HG03558 (cell line): ENCODE results near the gene TP63.

Experiments
- ATAC-seq: cut with Tn5 transposase; IDR thresholded peaks from one replicate; pipeline ENCODE4 v1.9.1; 2021; ENCODE audit warnings: moderate number of reproducible peaks; ENCODE audit not compliant: unreplicated experiment; ENCODE audit errors: extremely low read depth

The TP63 gene

GRCh38 chr3:189805375-189806067 is 174.3 kb downstream of the TP63 start:
- no peak for ATAC-seq

DNA sequence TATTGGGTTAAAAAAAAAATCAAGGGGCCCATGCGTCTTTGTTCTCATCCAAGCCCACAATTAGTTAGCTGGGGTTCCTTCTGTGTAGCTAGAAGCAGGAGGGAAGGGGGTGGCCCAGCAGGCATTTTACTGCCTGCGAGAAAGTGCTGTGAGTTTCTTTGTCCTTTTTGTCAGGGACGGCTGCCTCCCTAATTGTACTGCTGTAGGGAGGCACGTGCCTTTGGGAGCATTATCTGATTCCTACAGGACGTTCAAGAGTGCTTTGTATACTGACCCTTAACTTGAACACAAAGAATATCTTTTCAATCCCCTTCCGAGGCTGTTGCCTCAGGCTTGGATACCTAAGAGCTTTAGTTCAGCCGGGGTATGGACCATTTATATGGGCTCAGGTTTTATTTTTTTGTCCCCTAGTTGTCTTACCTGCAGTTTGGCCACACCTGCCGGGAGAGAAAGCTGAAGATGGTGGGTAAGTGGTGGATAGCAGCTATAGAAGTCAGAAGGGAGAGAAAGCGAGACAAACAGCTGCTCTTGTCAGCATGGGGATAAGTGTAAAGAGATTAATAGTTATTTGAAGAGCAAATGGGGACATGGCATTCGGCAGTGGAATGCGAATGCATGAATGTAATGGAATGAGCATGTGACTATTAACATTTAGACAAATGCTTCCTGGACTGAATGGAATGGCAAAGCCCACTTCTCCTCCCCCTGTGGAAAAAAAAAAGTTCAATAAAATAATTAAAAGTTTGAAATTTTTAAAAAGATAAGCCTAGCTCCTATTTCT is 175.2 kb downstream of the TP63 start:
- no peak for ATAC-seq

GRCh38 chr3:189808246-189809007 is 177.2 kb downstream of the TP63 start:
- no peak for ATAC-seq

- ATAC-seq: no peak
Observed at GRCh38 chr3:189809583-189809982, 178.4 kb downstream of the TP63 start.

DNA sequence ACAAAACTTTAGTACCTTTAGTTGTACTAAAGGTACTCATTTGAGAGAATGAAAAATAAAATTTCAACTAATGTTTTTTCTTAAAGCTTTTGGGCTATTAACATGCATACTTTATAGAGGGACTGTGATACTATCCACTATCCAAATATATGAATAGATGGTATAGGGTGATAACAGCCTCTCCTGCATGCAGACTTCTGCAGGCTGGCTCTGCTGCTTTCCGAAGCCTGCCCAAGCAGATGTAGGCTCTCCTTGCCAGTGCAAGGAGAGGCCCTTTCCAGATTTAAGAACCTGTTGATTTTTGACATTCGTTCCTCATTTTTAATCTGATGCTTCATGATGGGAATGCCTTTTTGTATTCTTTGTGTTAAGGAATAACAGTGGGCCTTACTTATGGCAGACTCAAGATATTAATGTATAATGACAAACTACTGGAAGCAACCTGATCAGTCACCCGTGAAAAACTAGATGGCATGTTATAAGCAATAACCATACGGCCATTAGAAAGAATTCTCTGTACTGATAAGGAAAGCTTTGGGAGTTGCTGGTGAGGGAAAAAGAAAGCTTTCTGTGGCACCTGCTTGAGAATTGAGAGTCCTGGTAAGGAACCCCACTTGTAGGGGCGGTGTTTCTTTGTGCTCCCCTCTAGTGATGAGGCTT is 181.7 kb downstream of the TP63 start:
- no peak for ATAC-seq

DNA sequence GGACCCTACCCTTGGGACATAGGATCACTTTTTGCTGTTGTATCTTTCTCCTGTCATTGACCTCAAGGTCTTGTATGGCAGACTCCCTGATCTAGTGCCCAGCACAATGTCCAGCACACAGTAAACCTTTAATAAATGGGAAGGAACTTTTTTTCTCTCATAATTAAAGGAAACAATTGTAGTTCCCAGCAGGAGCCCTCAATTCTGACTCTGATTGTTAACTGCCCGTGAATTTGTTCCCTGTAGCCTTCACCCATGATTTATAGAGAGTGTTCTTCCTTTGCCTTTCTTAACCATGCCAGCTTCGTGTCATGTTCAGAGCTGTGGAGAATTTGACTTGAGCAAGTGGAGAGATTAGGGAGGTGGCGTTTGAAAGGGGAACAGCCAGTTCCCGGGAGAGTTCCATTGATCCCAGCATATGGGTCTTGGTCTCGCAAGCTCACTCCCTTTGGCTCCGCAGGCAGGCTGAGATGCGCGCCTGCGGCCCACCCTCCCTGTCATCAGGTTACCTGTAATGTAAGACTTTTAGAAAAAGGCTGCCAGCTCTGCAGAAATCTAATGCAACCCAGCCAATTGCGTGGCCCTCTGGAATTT is 182.6 kb downstream of the TP63 start:
- no peak for ATAC-seq

DNA sequence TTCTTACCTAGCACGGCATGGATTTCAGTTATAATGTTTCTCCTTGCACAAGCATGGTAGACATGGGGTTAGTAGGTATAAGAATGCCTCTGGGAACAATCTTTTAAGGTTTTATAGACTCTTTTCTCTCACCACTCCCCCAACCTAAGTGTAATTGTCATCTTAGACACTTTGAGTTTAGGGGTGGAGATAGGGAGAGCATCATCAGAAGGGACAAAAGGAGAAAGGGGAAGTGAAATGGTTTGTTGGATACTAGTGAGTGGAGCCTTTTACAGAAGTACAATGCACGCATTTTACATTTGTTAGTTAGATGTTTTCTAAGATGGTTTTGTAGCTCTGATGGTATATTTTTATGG is 189.2 kb downstream of the TP63 start:
- peak; percentile 59 for ATAC-seq

DNA sequence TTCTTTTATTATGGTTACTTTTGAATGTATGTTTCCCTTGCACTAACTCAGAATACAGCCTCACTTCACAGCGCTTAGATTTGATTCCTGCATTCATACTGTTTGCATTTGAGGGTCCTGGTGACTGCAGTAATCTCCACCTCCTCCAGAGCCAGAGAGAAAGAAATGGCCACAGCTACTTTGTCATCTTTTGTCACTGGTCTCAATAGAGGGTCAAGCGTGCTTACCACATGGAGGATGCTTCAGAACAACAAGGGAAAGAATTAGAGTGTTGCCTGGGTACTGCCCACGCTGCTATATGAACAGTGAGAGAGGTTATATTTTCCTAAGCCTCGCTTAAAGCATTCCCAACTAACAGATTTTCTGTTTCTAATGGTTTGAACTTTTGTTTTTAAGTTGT is 190.1 kb downstream of the TP63 start:
- ATAC-seq: no peak

GRCh38 chr3:189822726-189823125 is 191.5 kb downstream of the TP63 start:
- ATAC-seq: no peak

- ATAC-seq: no peak
Observed at GRCh38 chr3:189824629-189825312, 193.6 kb downstream of the TP63 start.

DNA sequence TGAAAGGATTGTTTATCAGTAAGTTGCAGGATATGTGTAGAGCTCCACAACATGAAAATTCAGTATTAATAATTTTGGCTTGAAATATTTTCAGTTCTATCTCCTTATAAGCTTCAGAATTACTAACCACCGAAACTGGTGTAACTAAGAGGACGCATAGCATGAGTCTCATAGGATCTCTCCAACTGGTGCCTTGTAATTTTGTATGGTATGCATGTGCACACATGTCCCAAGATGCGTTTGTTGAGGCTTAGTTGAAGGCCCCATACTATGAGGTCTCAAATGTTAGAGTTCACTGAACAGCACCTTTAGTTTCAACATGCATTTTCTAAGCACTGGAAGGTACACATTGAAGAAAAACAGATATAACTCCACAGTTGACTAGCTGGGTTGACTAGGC is 195.4 kb downstream of the TP63 start:
- no peak for ATAC-seq

- ATAC-seq: no peak
Observed at GRCh38 chr3:189827108-189827507, 195.9 kb downstream of the TP63 start.

DNA sequence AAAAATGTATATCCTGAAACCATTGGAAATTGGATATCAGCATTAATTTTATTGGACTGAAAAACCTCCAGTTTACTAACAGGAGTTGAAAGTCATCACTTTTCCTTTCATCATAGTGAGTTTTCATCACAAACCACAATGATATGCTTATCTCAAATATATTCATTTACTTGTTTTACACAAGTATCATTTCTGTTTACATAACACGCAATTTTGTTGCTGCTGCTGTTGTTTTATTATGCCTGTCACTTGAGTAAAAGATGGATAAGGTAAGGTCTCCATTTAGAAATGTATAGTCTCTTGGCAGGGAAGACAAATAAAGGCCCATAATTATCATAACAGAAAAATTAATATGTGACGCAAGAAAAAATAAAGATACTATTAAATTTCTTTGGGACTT is 199.2 kb downstream of the TP63 start:
- ATAC-seq: no peak

DNA sequence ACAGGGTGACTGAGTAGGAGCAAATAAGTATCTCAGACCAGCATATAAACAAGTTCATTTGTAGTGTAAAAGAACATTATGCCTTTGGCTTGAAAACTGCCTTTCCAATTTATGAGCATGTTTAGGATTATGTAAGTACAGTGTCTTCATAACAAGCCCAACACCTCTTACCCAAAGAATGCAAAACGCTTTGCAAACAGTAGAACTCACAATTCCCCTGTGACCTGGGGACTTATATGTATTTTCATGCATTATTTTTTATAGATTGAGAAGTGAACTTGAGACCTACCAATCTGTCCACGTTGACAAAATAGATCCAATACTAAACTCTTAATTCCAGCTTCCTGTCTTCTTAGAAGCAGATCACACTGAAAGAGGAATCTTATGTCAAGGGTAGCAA is 202.1 kb downstream of the TP63 start:
- no peak for ATAC-seq

GRCh38 chr3:189833996-189834395 is 202.8 kb downstream of the TP63 start:
- ATAC-seq: no peak

DNA sequence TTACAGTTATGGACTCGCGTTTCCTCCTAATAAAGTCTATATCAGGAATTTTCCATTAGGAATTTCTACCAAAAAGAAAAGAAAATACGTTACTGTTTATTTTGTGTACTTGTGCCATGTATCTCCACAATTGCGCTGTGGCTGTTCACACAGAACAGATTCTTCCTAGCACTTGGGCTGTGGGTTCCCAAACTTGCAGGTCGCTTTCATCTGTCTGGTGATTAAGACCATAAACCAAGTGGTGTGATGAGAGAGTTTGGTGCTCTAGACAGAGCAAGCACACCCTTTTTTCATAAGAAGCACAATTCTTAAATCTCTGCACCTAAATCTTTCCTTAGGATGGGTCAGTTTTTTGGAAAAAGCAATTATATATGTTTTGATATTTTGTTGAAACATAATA is 203.3 kb downstream of the TP63 start:
- ATAC-seq: no peak

DNA sequence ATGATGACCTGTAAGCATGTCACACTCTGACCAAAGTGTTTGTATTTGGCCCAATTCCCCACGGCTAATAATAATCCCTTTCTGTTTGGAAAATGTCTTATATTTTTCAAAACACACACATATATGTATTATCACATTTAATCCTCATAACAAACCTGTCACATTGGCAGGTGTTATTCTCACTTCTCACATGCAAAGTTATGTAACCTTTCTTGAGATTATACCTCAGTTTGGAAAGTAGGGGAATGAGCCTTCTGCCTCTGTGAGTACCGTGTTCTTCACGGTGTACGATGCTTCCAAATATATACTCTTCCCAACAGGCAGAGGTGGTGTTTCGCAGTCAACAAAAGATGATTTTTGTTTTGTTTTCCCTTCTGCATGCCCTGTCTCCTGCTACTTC is 205.6 kb downstream of the TP63 start:
- no peak for ATAC-seq

DNA sequence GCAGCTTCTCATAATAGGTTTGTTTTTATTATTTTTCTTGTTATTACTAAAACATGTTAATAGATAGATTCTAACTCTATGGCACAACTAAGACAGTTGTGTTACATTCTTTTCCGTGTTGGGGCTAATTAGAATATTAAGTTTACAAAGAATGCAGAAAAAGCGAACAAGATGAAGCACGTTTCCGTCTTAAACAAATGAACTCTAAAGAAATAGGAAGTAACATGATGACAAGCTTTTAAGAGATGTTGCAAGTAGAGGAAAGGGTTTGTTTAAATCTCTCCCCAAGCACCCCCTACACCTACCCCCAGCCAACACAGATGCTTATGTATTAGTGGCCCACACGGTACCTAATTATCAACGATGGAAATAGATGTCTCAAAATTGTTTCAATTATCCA is 207.1 kb downstream of the TP63 start:
- no peak for ATAC-seq

- ATAC-seq: no peak
Observed at GRCh38 chr3:189839576-189839975, 208.4 kb downstream of the TP63 start.
